Measurements from ENCODE around the gene PTPN4.
A peak's percentile ranks its signal among the peaks of the same experiment; 100 is the strongest.

The PTPN4 gene, protein sequence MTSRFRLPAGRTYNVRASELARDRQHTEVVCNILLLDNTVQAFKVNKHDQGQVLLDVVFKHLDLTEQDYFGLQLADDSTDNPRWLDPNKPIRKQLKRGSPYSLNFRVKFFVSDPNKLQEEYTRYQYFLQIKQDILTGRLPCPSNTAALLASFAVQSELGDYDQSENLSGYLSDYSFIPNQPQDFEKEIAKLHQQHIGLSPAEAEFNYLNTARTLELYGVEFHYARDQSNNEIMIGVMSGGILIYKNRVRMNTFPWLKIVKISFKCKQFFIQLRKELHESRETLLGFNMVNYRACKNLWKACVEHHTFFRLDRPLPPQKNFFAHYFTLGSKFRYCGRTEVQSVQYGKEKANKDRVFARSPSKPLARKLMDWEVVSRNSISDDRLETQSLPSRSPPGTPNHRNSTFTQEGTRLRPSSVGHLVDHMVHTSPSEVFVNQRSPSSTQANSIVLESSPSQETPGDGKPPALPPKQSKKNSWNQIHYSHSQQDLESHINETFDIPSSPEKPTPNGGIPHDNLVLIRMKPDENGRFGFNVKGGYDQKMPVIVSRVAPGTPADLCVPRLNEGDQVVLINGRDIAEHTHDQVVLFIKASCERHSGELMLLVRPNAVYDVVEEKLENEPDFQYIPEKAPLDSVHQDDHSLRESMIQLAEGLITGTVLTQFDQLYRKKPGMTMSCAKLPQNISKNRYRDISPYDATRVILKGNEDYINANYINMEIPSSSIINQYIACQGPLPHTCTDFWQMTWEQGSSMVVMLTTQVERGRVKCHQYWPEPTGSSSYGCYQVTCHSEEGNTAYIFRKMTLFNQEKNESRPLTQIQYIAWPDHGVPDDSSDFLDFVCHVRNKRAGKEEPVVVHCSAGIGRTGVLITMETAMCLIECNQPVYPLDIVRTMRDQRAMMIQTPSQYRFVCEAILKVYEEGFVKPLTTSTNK

DNA sequence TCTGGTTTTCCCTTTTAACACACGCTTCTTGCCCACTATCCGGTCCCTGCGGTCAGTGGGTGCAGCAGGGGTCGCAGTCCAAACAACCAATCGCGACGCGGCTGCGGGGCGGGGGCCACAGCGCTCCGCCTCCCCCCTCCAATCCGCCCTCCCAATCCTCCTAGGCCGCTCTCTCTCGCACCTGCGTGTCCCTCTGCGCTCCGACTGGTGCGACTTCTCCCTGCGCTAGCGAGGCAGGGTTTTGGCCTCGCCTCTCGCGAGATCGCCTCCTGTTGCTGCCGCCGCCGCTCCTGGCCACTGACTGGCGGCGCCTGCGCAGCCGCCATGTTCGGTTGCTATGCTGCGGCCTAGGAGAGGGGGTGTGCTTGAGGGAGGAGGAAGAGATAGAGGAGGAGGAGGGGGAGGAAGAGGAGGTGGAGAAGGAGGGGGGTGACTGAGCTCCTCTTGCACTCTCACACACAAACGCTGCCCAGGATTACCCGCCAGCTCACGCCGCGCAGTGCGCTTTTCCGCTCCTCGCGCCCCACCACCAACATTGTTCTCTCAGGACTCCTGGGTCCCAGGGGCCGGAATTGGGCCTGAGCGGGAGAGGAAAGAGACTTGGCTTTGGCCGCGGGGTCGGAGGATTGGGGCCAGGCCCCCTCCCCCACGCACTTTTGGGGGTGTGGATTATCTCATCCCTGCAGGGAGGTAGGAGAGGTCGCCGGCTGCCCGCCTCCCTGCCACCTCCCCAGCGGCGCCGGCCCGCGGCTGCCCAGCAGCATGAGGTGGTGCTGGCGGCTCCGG, at the start of gene PTPN4:
PTPN4 (plus strand) TSS at position 472 of the 786 bp plus-strand sequence. CDS start 49,932 bp downstream, outside the sequence.
- DNase-seq = peak; percentile 98

DNA sequence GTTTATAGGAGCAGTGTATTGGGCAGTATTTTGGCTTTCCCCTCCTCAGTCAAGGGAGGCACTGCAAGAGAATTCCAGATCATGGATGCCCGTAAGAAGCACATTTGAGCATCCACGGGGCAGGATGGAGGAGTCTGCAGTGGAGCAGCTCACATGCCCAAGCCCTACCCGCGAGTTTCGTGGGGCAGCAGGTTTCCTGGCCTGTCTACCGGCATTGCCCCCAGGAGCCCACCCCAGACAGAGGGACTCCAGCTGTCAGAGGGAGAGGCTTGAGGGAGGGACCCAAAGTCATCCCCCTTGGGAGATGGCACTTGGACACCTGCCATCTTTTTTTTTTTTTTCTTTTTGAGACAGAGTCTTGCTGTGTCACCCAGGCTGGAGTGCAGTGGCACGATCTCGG, 49.4 kb upstream of the PTPN4 start:
- DNase-seq = no peak

DNA sequence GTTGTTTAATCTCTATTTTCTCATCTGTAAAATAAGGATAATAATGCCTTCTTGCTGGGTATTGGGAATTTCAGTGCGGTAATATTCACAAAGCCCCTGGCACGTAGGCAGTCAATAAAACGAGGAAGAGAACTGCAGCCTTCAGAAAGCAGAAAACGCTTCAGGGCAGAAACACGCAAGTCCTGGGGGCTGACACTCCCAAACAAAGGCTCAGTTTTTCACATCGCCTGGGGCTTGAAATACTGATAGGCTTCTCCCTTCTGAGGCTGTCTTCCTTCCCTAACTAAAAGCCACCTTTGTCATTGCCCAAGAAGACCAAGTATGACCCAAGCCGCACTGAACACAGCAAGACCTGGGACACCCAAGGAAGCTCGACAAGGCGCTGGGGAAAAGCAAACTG, 48.4 kb upstream of the PTPN4 start:
- DNase-seq = no peak

DNA sequence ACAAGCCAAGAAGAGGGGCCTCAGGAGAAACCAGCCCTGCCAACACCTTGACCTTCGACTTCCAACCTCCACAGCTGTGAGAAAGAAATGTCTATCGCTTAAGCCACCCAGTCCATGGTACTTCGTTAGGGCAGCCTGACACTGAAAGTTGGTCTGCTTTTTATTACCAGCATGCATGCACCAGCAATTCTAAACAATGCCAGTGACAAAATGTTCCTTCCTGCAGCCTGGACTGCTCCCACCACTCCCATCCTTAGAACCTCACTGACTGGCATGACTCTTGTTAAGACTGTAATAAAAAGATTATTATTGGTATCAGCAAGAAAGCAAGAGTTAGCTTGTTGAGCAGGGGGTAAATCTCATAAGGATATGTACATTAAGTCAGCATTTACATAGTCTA, 47.2 kb upstream of the PTPN4 start:
- no peak for DNase-seq

DNA sequence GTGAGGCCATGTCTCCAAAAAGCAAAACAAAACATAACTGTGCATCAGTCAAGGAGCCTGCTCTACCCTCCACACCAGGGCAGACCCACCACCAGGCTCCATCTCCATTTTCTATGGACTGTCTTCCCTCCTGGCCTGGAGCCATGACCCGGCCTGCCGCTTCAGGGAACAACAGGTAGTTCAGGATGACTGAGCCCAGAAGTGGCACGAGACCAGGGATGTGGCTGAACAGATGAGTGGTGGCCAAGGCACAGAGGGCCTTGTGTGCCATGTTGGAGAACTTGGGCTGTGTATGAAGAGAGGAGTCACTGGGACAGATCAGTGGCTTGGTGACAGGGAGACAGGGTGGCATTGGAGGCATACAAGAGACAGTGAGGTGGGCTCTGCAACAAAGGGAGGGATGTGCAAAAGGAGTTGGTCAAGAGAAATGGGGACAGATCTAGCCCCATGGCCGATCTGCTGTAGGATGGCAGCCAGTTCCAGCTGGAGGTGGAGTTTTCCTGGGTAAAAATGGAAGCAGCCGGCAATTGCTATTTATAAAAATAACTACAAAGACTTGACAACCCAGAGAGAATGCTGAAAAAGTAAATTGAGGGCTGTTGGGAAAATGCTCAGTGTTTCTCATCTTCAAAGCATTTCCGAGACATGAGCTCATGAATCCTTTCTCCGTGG, 45.8 kb upstream of the PTPN4 start:
- DNase-seq = no peak

DNA sequence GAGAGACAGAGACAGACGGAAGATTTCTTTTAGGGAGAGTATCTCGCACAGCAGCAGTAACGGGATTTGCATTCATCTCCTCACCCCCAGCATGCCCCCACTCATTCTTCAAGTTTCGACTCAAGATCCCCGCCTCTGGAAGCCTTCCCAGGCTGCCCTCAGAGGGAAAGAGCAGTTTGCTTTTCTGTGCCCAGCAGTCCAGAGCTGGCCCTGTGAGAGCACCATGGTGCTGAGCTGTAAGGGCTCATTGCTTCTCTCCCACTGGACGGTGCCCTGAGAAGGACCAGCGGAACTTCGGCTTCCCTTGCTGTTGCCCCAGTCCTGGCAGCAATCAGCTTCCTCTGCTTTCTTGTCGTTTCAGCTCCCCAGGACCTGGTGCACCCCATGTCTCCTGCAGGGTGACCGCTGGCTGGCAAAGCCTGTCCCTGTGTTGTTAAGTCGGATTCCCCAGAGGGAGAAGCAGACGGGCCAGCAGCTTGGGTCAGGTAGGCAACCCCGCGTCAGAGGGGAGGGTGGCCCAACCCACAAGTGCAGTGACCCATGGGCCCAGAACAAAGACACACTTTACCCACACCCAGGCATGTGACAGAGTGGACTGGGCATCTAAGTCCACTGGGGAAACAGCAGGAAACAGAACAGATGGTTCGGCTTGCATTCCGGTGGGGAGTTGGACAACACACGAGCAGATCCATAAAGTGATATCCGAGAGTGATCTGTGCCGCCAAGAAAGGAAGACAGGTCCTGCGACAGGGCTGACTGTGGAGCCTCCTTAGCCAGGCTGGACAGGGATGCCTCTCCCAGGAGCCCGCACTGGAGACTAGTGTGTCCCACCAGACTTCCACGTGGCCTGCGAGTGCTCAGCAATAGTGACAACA, 44.1 kb upstream of the PTPN4 start:
- DNase-seq = no peak

DNA sequence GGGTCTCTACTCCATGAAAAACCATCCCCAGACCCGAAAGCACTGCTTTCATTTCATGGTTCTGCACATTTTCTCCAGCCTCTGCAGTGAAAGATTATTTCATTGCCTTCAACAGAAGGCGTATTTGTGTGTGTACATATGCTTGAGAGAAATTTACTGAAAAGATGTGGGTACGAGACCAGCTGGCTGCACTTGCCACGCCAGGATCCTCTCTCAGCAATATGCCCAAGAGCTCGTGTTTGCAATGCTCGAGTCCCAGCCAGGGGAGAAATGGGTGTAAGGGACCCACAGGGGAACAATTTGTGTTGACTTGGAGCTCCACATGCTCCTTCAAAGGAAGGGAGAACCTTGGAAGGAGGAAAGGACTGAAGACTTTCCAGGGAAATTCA, 43.4 kb upstream of the PTPN4 start:
- DNase-seq = no peak

DNA sequence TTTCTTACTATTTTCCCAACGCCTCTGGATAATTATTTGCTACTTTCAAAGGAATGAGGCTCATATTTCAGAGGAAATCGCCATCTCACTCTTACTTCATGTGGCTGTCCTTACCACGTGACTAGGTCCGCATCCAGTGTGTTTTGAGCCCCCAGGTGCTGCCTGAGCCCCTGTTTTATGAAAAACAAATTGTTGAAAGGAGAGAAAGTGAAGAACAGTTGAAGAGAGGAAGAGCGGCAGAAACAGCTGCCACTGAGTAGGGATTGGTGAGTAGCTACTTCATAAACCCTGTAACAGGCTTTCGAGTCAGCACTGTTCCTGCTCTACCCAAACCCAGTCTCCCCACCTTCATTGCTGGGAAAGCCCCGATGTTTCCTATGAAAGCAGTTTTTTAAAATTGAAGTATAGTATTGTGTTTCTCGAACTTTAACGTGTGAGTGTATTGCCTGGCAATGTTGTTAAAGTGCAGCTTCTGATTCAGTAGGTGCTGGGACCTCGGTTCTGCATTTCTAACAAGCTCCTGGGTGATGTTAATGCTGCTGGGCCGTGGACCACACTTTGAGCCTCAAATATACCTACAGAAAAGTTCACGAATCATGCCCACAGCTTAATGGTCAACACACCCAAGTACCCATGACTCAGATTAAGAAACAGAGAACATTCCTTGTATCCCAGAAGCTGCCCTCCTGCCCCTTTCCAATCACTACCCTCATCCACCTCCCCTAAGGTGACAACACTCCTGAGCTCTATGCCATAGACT, 41.0 kb upstream of the PTPN4 start:
- no peak for DNase-seq

DNA sequence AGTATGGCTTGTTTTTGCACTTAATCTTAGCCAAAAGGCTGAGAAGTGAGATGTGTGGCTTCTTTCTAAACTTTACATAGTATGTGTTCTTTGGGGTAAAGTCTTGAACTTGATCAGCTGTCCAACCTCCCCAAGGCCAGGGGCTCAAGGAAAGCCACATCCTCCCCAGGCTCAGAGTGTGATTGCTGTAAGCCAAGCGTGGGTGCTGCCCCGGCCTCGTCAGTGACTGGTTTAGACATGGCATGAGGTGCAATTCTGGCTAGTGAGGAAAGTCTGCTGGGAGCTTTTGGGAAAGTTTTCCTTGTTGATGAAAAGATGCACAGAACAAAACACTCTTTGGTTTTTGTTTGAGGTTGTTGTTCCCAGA, 40.5 kb upstream of the PTPN4 start:
- no peak for DNase-seq

DNA sequence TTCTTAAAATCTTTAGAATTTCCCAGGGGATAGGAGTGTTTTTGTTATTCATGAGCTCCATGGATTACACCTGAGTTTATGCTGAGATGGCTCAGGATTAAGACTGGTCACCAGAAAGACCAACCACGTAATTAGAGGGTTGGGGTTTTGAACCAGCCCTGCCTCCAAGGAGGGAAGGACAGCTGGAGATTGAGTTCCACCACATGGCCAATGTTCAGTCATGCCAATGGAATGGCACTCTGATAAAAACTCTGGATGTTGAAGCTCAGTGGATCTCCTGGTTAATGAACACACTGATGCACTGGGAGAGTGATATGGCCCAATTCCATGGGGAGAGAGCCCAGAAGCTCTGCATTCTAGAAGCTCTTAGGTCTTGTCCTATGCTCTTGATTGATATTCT, 38.7 kb upstream of the PTPN4 start:
- DNase-seq = no peak

DNA sequence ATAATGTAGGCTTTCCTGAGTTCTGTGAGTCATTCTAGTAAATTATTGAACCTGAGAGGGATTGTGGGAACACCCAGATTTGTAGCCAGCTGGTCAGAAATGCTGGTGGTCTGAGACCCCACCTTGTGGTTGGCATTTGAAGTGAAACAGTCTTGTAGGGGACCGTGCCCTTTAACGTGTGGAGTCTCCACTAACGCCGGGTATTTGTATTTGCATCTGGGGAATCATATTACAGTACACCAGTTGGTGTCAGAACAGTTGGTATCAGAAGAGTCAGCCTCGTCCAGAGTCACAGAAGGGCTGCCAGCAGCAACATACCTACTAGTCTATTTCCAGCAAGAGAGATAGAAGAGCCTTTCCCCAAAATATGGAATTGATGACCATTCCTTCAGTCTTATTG, 38.3 kb upstream of the PTPN4 start:
- no peak for DNase-seq

DNA sequence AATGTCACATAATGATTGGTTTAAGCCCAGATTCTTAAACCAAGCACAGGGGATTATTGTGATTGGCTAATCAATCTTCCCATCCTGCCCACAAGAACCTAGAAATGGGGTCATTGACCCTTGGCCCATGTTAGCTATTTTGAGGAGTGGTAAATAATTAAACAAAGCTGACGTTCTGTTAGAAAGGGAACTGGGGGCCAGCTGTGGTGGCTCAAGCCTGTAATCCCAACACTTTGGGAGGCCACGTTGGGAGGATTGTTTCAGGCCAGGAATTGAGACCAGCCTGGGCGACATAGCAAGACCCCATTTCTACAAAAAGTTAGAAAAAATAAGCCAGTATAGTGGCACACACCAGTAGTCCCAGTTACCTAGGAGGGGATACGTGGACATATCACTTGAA, 37.8 kb upstream of the PTPN4 start:
- DNase-seq = no peak

DNA sequence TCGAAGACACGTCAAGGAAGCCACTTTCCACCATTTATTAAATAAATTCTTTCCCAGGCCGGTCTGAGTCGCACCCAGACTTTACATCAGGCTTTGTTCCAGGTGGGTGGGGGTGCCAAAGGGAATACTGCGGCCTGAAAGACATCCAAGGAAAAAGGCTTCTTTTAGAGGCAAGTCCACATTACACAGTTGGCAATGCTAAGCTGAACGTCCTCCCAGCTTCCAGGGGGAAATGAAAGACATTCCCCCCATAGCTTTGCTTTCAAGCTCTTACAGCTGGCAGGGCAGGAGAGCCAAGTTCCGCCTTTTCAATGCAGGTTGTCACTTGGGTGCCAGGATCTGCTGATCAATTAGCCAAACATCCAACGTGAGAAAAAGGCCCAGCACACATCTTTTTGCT, 36.5 kb upstream of the PTPN4 start:
- DNase-seq = no peak

DNA sequence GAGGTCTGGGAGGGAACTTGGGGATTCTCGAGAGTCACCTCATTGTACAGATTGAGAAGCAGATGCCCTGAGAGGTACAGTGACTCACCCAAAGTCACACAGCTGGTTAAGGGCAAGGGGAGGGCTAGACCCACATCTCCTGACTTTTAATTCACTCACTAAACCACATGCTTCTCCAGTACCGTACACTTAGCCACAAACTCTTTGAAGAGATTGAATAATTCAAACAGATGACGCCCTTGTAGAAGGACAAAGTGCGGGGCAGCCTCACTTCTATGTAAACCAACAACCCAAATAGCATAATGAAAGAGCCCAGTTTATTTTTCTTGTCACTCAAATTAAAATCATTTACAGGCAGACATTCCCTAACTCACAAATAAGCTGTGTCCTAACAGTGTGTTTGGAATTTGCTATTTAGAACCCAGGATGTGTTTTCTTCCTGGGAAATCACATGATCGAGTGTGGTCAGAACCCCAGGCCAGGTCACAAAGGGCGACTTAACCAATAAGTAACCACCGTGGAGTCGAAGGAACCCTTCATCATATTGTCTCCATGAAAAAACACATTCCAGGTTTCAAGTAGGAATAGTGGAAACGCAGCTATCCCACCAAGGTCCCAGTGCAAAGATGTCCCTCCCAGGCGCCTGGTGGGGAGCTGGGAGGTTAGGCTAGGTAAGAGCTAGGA, 35.8 kb upstream of the PTPN4 start:
- no peak for DNase-seq

DNA sequence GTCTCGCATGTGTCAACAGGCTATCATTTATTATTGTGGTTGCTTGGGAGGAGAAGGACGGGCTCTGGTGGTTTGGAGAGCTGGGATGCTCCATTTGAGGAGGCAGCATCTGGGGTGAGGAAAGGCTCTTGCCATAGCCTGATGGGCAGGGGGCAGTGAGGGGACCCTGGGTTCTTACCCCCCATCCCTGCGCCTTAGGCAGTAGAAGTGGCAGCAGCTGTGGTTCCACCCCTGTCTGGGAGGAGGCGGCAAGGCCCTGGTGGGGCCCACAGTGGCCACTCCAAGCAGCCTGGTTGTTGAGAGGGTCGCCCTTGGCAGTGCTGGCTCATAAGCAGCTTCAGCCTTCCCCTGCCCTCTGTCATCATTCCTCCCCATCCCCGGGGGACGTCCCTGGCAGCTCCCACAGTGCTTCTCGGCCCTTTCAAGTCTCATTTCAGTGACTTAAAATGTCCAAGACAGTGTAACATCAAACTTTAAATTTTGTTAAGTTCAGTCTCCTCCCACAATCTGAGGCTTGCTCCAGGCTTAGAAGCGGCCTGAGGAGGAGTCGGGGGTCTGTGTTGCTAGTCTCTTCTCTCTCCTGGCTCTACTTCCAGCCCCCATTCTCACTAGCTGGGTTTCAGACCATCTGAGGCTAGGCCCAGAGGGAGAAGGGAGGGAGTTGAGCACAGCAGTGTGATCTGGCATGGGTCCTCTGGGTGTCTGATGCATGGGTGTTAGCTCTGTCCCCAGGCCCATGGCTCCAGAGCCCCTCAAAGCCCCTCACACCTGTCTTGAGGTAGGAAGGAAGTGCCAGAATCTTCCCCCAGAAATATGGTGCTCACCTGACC, 34.9 kb upstream of the PTPN4 start:
- DNase-seq = no peak

DNA sequence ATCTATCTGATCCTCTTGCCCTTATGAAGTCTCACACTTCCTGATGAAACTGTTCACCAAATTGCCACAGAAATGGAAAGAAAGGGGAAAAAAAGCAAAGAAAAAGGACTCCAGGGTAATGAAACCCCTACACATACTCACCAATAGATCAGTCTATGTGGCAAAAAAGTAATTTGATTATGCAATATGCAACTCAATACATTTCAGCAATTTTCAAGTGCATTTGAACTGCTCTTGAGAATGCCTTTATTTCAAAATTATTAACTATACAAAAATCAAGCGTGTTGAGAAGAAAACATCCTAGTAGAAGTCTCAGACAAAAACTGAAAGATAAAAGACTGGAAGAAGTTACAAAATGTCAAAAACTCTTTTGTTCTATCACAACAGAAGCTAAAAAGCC, 32.2 kb upstream of the PTPN4 start:
- DNase-seq = no peak

DNA sequence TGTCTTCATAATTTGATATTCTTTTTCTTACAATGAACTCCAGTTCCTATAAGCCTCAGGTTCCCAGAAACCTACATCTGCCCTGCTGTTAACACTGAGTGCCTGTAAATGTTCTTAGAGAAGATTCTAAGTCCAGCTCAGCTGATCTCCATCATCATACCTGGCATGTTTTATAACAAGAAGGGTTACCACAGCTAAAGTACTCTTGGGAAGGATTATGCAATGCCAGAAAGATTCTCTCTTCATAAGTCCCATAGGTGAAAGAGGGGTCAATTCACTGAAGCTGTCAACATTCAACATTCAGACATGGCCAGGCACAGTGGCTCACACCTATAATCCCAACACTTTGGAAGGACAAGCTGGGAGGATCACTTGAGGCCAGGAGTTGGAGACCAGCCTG, 31.3 kb upstream of the PTPN4 start:
- no peak for DNase-seq

DNA sequence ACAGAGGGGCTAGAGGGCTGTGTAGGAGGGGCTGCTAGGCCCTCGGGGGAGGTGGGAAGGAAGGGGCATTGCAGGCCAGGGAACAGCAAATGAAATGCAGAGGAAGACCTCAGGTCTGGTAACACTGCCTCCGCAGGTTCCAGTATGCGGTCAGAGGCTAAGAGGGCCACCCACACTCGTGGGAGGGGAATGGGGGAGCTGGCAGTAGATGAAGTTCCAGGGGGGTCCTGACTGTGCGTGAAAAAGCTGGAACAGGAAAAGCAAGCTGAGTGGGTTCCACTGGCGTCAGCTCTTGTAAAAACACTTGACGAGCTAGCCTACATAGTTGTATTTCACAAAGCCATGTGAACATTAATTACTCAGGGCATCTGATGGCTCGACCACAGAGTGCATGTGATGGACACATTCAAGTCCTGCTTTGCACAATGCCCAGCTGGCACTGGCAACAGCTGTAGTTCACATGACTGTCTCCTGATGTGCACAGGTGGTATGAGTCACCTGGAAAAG, 29.0 kb upstream of the PTPN4 start:
- no peak for DNase-seq

DNA sequence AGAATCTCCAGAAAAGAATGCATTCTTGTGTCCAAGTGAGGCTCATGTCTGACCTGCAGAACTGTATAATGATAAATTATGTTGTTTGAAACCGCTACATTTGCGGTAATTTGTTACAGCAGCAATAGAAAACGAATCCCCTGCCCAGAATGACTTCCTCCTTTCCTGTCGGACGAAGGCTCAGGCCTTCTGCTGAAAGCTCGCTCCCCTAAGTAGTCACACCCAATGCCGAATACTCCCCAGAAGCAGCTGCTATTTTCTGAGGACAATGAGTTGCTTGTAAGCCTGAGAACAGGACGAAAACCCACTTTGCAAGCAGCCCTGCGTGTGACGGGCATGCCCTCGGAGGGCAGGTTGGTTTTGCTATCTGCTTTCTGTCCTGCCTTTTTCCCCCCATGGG, 27.7 kb upstream of the PTPN4 start:
- no peak for DNase-seq

Data from activated CD4-positive, alpha-beta T cell treated with anti-CD3 and anti-CD28 coated beads, Interleukin-10, Interleukin-2, amounts not matched to agents 100 ng/mL and 50 ng/mL, durations not matched to agents 16 hours and 8 hours (primary cell).